K562 (cell line): Measurements from ENCODE around the gene SERINC3. TPM values are rescaled to one million over a fixed set of nuclear protein-coding genes. Genes with fewer than 3 reads are reported as not detected.

Experiments
- ATAC-seq: fragments of 200-7000 bp; cut with Tn5 transposase; 3 replicates; pipeline ENCODE4 v1.9.1; 2020; ENCODE audit warnings: moderate library complexity
- BruUV-seq: library from RNA; stranded (reverse); fragments of 400-500 nt; replicated peaks from 2 replicates; lab custom pipeline; 2021; lab: Mats Ljungman, UMichigan
- CTCF ChIA-PET: fragments of 300-600 bp; formaldehyde crosslinking; extraction: SDS; loops from one replicate; lab custom pipeline; 2021; ENCODE audit warnings: low intra/inter-chr PET ratio; lab: Yijun Ruan, JAX
- POLR2A ChIA-PET: fragments of 300-600, 350-650 bp; sonication (Branson Sonifier 250); formaldehyde crosslinking; extraction: SDS; loops from one replicate; lab custom pipeline; 2021; ENCODE audit warnings: antibody characterized with exemption, inconsistent platforms; lab: Yijun Ruan, JAX
- DNase-seq, 4 experiments: peaks; one replicate each; pipeline versions ENCODE4 v3.0.0 to v3.0.0-alpha.2; 2011 to 2018; ENCODE audit warnings: low spot score in 3 of 4, mixed read lengths in 3 of 4; ENCODE audit errors: extremely low read depth in 1 of 4
- FAIRE-seq: peaks from 2 replicates; lab custom pipeline; 2011; peaks lifted over from hg19 to GRCh38; lab: Jason Lieb, UNC
- H2AFZ ChIP-seq: 2 replicates; pipeline ENCODE4 v1.6.0; 2011; ENCODE audit warnings: low read depth, low read length, control low read depth, inconsistent platforms
- H3K27ac ChIP-seq: fragments of 200-600 bp; 3 replicates; pipeline ENCODE4 v1.8.0; 2011; ENCODE audit warnings: low read depth, mild to moderate bottlenecking, control low read depth, inconsistent platforms, low read length, moderate library complexity, mixed read lengths; ENCODE audit errors: extremely low read depth
- H3K27me3 ChIP-seq, 2 experiments: fragments of 300-600 bp in 1 of 2; 2 replicates in 1 of 2; 3 replicates in 1 of 2; pipeline versions ENCODE4 v1.6.0 to v1.8.0; 2011; ENCODE audit warnings: inconsistent platforms in 2 of 2, low read length in 2 of 2, mild to moderate bottlenecking in 1 of 2, mixed read lengths in 1 of 2, moderate library complexity in 1 of 2; ENCODE audit not compliant: control insufficient read depth in 2 of 2, insufficient read depth in 2 of 2
- H3K36me3 ChIP-seq: fragments of 300-600 bp; 3 replicates; pipeline ENCODE4 v1.8.0; 2011; ENCODE audit warnings: mild to moderate bottlenecking, low read length, inconsistent platforms; ENCODE audit not compliant: control insufficient read depth, insufficient read depth
- H3K4me1 ChIP-seq, 2 experiments: fragments of 200-600 bp in 1 of 2; replicated peaks in 1 of 2; 2 replicates in 1 of 2; 3 replicates in 1 of 2; pipeline versions ENCODE4 v1.5.1 to v1.8.0; 2011; ENCODE audit warnings: inconsistent platforms in 2 of 2, low read length in 2 of 2, mild to moderate bottlenecking in 1 of 2, mixed read lengths in 1 of 2, moderate library complexity in 1 of 2; ENCODE audit not compliant: control insufficient read depth in 2 of 2, insufficient read depth in 2 of 2
- H3K4me2 ChIP-seq: 2 replicates; pipeline ENCODE4 v1.6.1; 2011; ENCODE audit warnings: low read length, control low read depth, inconsistent platforms, mixed read lengths; ENCODE audit not compliant: insufficient read depth
- H3K4me3 ChIP-seq: fragments of 200-600 bp; sonication (generic), shearing (Covaris generic); 2 replicates; pipeline ENCODE4 v1.5.1; 2016; ENCODE audit warnings: control low read depth, inconsistent platforms
- H3K79me2 ChIP-seq: fragments of 200-600 bp; 3 replicates; pipeline ENCODE4 v1.8.0; 2011; ENCODE audit warnings: low read length, inconsistent platforms; ENCODE audit not compliant: control insufficient read depth, insufficient read depth
- H3K9ac ChIP-seq, 2 experiments: 2 replicates each; pipeline versions ENCODE4 v1.6.0 to v1.6.1; 2011; ENCODE audit warnings: low read depth in 2 of 2, low read length in 2 of 2, control low read depth in 1 of 2, inconsistent platforms in 1 of 2, mild to moderate bottlenecking in 1 of 2, mixed read lengths in 1 of 2; ENCODE audit not compliant: insufficient read depth in 1 of 2
- H3K9me1 ChIP-seq: one replicate; pipeline ENCODE4 v1.6.0; 2011; ENCODE audit warnings: inconsistent platforms, mild to moderate bottlenecking, low read length, moderate library complexity; ENCODE audit not compliant: control insufficient read depth, insufficient read depth
- H3K9me3 ChIP-seq: replicated peaks from 2 replicates; pipeline ENCODE4 v1.5.1; 2011; ENCODE audit warnings: low read depth, low read length, inconsistent platforms; ENCODE audit not compliant: control insufficient read depth, insufficient read depth
- H4K20me1 ChIP-seq: replicated peaks from 2 replicates; pipeline ENCODE4 v1.6.1; 2011; ENCODE audit warnings: low read length, inconsistent platforms, mixed read lengths; ENCODE audit not compliant: control insufficient read depth, insufficient read depth
- C11orf30 ChIP-seq: fragments of 450-650 bp; IDR thresholded peaks from 2 replicates; pipeline ENCODE4 v1.6.1; 2016; ENCODE audit warnings: low read depth, mild to moderate bottlenecking
- CBX8 ChIP-seq: fragments of 200-600 bp; sonication (generic); IDR thresholded peaks from 2 replicates; pipeline ENCODE4 v1.6.1; 2012; ENCODE audit warnings: borderline replicate concordance, mixed run types, low read depth, mild to moderate bottlenecking, moderate library complexity, mixed read lengths, low read length, control low read depth, inconsistent platforms; ENCODE audit not compliant: poor library complexity, severe bottlenecking; ENCODE audit errors: extremely low read depth
- DMBX1 ChIP-seq: fragments of 250-450 bp; sonication (Bioruptor Pico); IDR thresholded peaks from 2 replicates; pipeline ENCODE4 v1.8.0; 2022; ENCODE audit warnings: inconsistent platforms, mild to moderate bottlenecking, moderate library complexity, borderline replicate concordance
- EGR1 ChIP-seq: fragments of 450-650 bp; conservative IDR thresholded peaks from 2 replicates; pipeline ENCODE4 v1.6.1; 2017; ENCODE audit warnings: mild to moderate bottlenecking
- EP300 ChIP-seq: IDR thresholded peaks from 2 replicates; pipeline ENCODE4 v1.6.1; 2012; ENCODE audit warnings: low read length, improper control_type of control experiment
- ETS2 ChIP-seq: IDR thresholded peaks from 2 replicates; pipeline ENCODE4 v1.6.1; 2016; ENCODE audit warnings: borderline replicate concordance, missing genetic modification characterization, mild to moderate bottlenecking, moderate library complexity, missing compliant biosample characterization; ENCODE audit not compliant: poor library complexity, severe bottlenecking
- RFX7 ChIP-seq: fragments of 250-450 bp; sonication (Bioruptor Pico); IDR thresholded peaks from 2 replicates; pipeline ENCODE4 v1.5.1; 2021; ENCODE audit warnings: mild to moderate bottlenecking
- SIN3A ChIP-seq, 2 experiments: fragments of 150-350 bp in 1 of 2; IDR thresholded peaks; 2 replicates each; pipeline ENCODE4 v1.6.1; 2011 to 2016; ENCODE audit warnings: borderline replicate concordance in 2 of 2, low read depth in 2 of 2, low read length in 2 of 2, mild to moderate bottlenecking in 2 of 2, moderate library complexity in 2 of 2; ENCODE audit not compliant: control insufficient read depth in 1 of 2
- SMARCC2 ChIP-seq: fragments of 450-650 bp; IDR thresholded peaks from 2 replicates; pipeline ENCODE4 v1.6.1; 2017; ENCODE audit warnings: antibody characterized with exemption, moderate library complexity, mild to moderate bottlenecking, low read depth
- XRCC3 ChIP-seq: fragments of 450-650 bp; IDR thresholded peaks from 2 replicates; pipeline ENCODE4 v1.6.1; 2017; ENCODE audit warnings: mild to moderate bottlenecking, moderate library complexity
- ZNF232 ChIP-seq: sonication (generic); formaldehyde crosslinking; IDR thresholded peaks from 2 replicates; pipeline ENCODE4 v1.8.0; 2022; ENCODE audit warnings: mild to moderate bottlenecking, missing genetic modification reagents
- ZNF280B ChIP-seq: fragments of 250-450 bp; sonication (Bioruptor Pico); IDR thresholded peaks from 2 replicates; pipeline ENCODE4 v1.5.1; 2021; ENCODE audit warnings: mild to moderate bottlenecking
- ZNF354B ChIP-seq: fragments of 250-450 bp; sonication (Bioruptor Pico); IDR thresholded peaks from 2 replicates; pipeline ENCODE4 v1.4.0; 2020
- ZNF41 ChIP-seq: fragments of 250-450 bp; sonication (Bioruptor Pico); conservative IDR thresholded peaks from 2 replicates; pipeline ENCODE4 v1.4.0; 2020; ENCODE audit warnings: mild to moderate bottlenecking
- WGBS: fragments of 100-300 bp; shearing (Covaris generic); methylation state at CpG from one replicate; pipeline ENCODE4 v1.1.6; 2016; ENCODE audit warnings: low coverage, mixed read lengths; ENCODE audit not compliant: insufficient coverage; ENCODE audit errors: missing lambda C conversion rate; 5-methylcytosine and 5-hydroxymethylcytosine counted together
- in situ Hi-C: fragments of 300-500 bp; cut with MboI; formaldehyde crosslinking; loops from 4 replicates; pipeline ENCODE4 v1.15.0; 2018; ENCODE audit warnings: inconsistent platforms, mixed read lengths
- intact Hi-C: fragments of 100-400 bp; cut with micrococcal nuclease; formaldehyde crosslinking; loops from 2 replicates; pipeline ENCODE4 v1.14.2; 2022
- polyA plus RNA-seq, 8 experiments: library from polyadenylated mRNA; depleted of rRNA in 4 of 8; stranded (reverse) in 5 of 8; unstranded in 3 of 8; fragments of >200 nt; fragmentation: Nextera tagmentation in 2 of 8; fragmentation: Illumina TruSeq in 1 of 8; extraction: Ambion mirVana in 2 of 8; extraction: Trizol in 1 of 8; gene quantifications; 2 replicates each; pipeline versions ENCODE4 v1.2.1 to v1.2.3, GENCODE V29; 2011 to 2014; ENCODE audit warnings: inconsistent platforms in 1 of 8, missing spikeins in 1 of 8
- total RNA-seq, 7 experiments: library from RNA; depleted of rRNA in 6 of 7; stranded (reverse); fragments of >200 nt in 6 of 7; fragmentation: Illumina TruSeq in 2 of 7; extraction: Trizol in 2 of 7; gene quantifications; 2 replicates each; pipeline versions ENCODE4 v1.2.1 to v1.2.3, GENCODE V29; 2011 to 2021; ENCODE audit warnings: low replicate concordance in 1 of 7

The SERINC3 gene
- total and polyA plus RNA-seq, 9 of the 15 experiments (the other 6 are each of a cell fraction or from before 2014, with no cell fraction given), result 24.7 to 107 (median 48.8) TPM

- H3K9ac ChIP-seq, result no peak overlapping the region
- no peaks in the 10 kb centered on the region for H3K27me3 ChIP-seq
- ChIA-PET POLR2A (no interaction called here), CTCF (no interaction called here)
- peaks cover 3 to 14% of the 10 kb centered on the region in 2 experiments; a peak in 3 of 5 replicates for H3K4me1 ChIP-seq
- intact Hi-C loops (no loop called here), in situ Hi-C loops (no loop called here)
- no TSS peak for BruUV-seq
- FAIRE-seq (no peak), ATAC-seq (no peak), DNase-seq (no peak)
- H3K27ac ChIP-seq, result no peak overlapping the region
- H3K4me2 ChIP-seq, result no peak overlapping the region
- no peaks in the 10 kb centered on the region for H3K36me3 ChIP-seq
- H3K79me2 ChIP-seq, result no peaks in the 10 kb centered on the region
- TF ChIP-seq EP300 (no peak), C11orf30 (peak; percentile 22; the same call in 1 of the 2 replicates), EGR1 (peak; percentile 85)
- WGBS, result 62% methylated on average over 6 of the region's 6 CpGs
- no peaks in the 10 kb centered on the region for H4K20me1 ChIP-seq
- H3K9me1 ChIP-seq, result no peaks in the 10 kb centered on the region
- H3K9me3 ChIP-seq, result no peaks in the 10 kb centered on the region
- H2AFZ ChIP-seq, result 0 out of 2 replicates have a peak overlapping the region, but pooled peaks have one; percentile 42
- no peak overlapping the region for H3K4me3 ChIP-seq
These were observed 19.0 kb upstream of the SERINC3 start for GRCh38 chr20:44540834-44541233.

- ChIA-PET POLR2A (interaction anchor here (0.6 kb wide), 1 partner anchor 17 kb away, joined by 3 read pairs; the partner anchor contains the start of gene SERINC3), CTCF (interaction anchor here (0.8 to 1.1 kb wide), 2 partner anchors 68 to 72 kb away, joined by 3 read pairs; no protein-coding TSS in a partner anchor)
- no peaks in the 10 kb centered on the region for H3K36me3 ChIP-seq
- H4K20me1 ChIP-seq, result no peaks in the 10 kb centered on the region
- H3K4me1 ChIP-seq, result peaks cover 0 to 3% of the 10 kb centered on the region in 2 experiments; a peak in 2 of 5 replicates
- H3K9me3 ChIP-seq, result no peaks in the 10 kb centered on the region
- no peaks in the 10 kb centered on the region for H3K79me2 ChIP-seq
- BruUV-seq, result no TSS peak
- in situ Hi-C loops (no loop called here), intact Hi-C loops (no loop called here)
- H3K9me1 ChIP-seq, result no peaks in the 10 kb centered on the region
- H3K27ac ChIP-seq, result no peak overlapping the region
- DNase-seq (no peak), FAIRE-seq (no peak), ATAC-seq (no peak)
- 53% methylated on average over 1 of the region's 1 CpG for WGBS
- no peak overlapping the region for H3K4me3 ChIP-seq
- H3K4me2 ChIP-seq, result no peak overlapping the region
- no peak overlapping the region for H2AFZ ChIP-seq
- no peaks in the 10 kb centered on the region for H3K27me3 ChIP-seq
- no peak overlapping the region for H3K9ac ChIP-seq
- no peak for TF ChIP-seq ZNF232
- no peak for TF ChIP-seq ETS2 (tag)
- no peak for TF ChIP-seq XRCC3
- no peak for TF ChIP-seq CBX8
- no peak for TF ChIP-seq SMARCC2
- TF ChIP-seq ZNF41, result no peak
- no peak for TF ChIP-seq DMBX1 (CRISPR knock-in tag)
- no peak for TF ChIP-seq ZNF354B
- no peak for TF ChIP-seq SIN3A (IDR thresholded peaks at IDR 0.05; ENCODE audit: borderline replicate concordance in 2 of 2, control insufficient read depth in 1 of 2, low read depth in 2 of 2, low read length in 2 of 2)
- TF ChIP-seq ZNF280B (CRISPR knock-in tag), result no peak
- TF ChIP-seq RFX7 (CRISPR knock-in tag), result no peak
These were observed 16.1 kb upstream of the SERINC3 start for GRCh38 chr20:44537993-44538392.
